Lung (tissue), 12 donors: ENCODE results near the gene PDZD2. TPM values are rescaled to one million over a fixed set of nuclear protein-coding genes. Genes with fewer than 3 reads are reported as not detected.

Experiments
- ATAC-seq: fragments of 200-7000 bp; cut with Tn5 transposase; one replicate; pipeline ENCODE4 v1.9.1; 2020; ENCODE audit warnings: moderate number of reproducible peaks; ENCODE audit not compliant: insufficient read depth, low FRiP score
- DNase-seq, 3 donors: peaks; one replicate each; pipeline ENCODE4 v3.0.0-alpha.2; 2013 to 2017
- H3K27ac ChIP-seq, 2 donors: one replicate each; pipeline ENCODE4 v1.5.1; 2013; ENCODE audit warnings: mild to moderate bottlenecking in 2 of 2, moderate library complexity in 2 of 2, control low read depth in 1 of 2, inconsistent platforms in 1 of 2, low read depth in 1 of 2, low read length in 1 of 2
- H3K27me3 ChIP-seq, 3 donors: one replicate each; pipeline ENCODE4 v1.5.1; 2013; ENCODE audit warnings: low read length in 2 of 3; ENCODE audit not compliant: control insufficient read depth in 3 of 3, insufficient read depth in 3 of 3
- H3K36me3 ChIP-seq, 4 donors: one replicate each; pipeline ENCODE4 v1.5.1; 2013; ENCODE audit warnings: low read length in 4 of 4, mild to moderate bottlenecking in 1 of 4, moderate library complexity in 1 of 4; ENCODE audit not compliant: control insufficient read depth in 4 of 4, insufficient read depth in 4 of 4
- H3K4me1 ChIP-seq, 5 donors: one replicate each; pipeline ENCODE4 v1.5.1; 2013; ENCODE audit warnings: low read length in 5 of 5, mild to moderate bottlenecking in 2 of 5, moderate library complexity in 1 of 5; ENCODE audit not compliant: control insufficient read depth in 5 of 5, insufficient read depth in 5 of 5
- H3K4me3 ChIP-seq: one replicate; pipeline ENCODE4 v1.5.1; 2013; ENCODE audit warnings: mild to moderate bottlenecking, control low read depth, moderate library complexity
- H3K9ac ChIP-seq, 2 donors: one replicate each; pipeline ENCODE4 v1.5.1; 2013; ENCODE audit warnings: low read length in 2 of 2, control low read depth in 1 of 2; ENCODE audit not compliant: insufficient read depth in 1 of 2
- H3K9me3 ChIP-seq, 4 donors: one replicate each; pipeline ENCODE4 v1.5.1; 2013; ENCODE audit warnings: low read length in 3 of 4, mild to moderate bottlenecking in 1 of 4, moderate library complexity in 1 of 4; ENCODE audit not compliant: control insufficient read depth in 4 of 4, insufficient read depth in 3 of 4
- CTCF ChIP-seq: IDR thresholded peaks from 2 replicates; pipeline ENCODE4 v1.5.1; 2012; ENCODE audit warnings: mild to moderate bottlenecking; ENCODE audit errors: control extremely low read depth, extremely low read depth
- WGBS, 2 donors: extraction: QIAGEN DNeasy Blood & Tissue Kit; methylation state at CpG; one replicate each; pipeline ENCODE4 v1.1.7; 2013; 5-methylcytosine and 5-hydroxymethylcytosine counted together
- polyA plus RNA-seq, 2 donors: library from polyadenylated mRNA; stranded (reverse); fragments of 200-250 nt; gene quantifications; one replicate each; pipeline ENCODE4 v1.2.1, GENCODE V29; 2013
- total RNA-seq, 2 donors: library from RNA; depleted of rRNA in 1 of 2; stranded (reverse); fragments of >200 nt in 1 of 2; gene quantifications; one replicate each; pipeline ENCODE4 v1.2.1, GENCODE V29; 2014 to 2021
- donor health status: control.
- donor health status: control.
- donor health status: Bipolar disorder and iron deficiency.
- donor health status: healthy.
- donor health status: DM: yes; HTN: yes; CAD: no.

Gene PDZD2
- total and polyA plus RNA-seq, 4 donors = 9.2 to 56.3 (median 24.8) TPM

- Histone ChIP-seq H3K9me3 (peaks cover 0 to 1% (median 0%) of the 10 kb centered on the region in 4 donors), H3K9ac (no peak overlapping the region), H3K27me3 (no peaks in the 10 kb centered on the region), H3K4me1 (peaks cover 0 to 18% (median 1%) of the 10 kb centered on the region in 5 donors), H3K4me3 (no peak overlapping the region), H3K36me3 (peaks cover 0 to 13% (median 6%) of the 10 kb centered on the region in 4 donors), H3K27ac (no peak overlapping the region)
- no peak for TF ChIP-seq CTCF
- 73 to 95% methylated on average over 2 of the region's 2 CpGs for WGBS, 2 donors
- ATAC-seq = no peak
- DNase-seq = no peak
These were observed 422.3 kb downstream of the PDZD2 start for GRCh38 chr5:32061236-32061635.

- no peak for ATAC-seq
- no peak for DNase-seq
- Histone ChIP-seq H3K36me3 (peaks cover 0 to 31% (median 4%) of the 10 kb centered on the region in 4 donors), H3K4me1 (peaks cover 0 to 3% (median 0%) of the 10 kb centered on the region in 5 donors), H3K9me3 (peaks cover 0 to 1% (median 0%) of the 10 kb centered on the region in 4 donors), H3K27ac (no peak overlapping the region), H3K9ac (no peak overlapping the region), H3K27me3 (no peaks in the 10 kb centered on the region), H3K4me3 (no peak overlapping the region)
- no peak for TF ChIP-seq CTCF
- 86 to 88% methylated on average over 5 of the region's 5 CpGs for WGBS, 2 donors
These were observed 427.5 kb downstream of the PDZD2 start for GRCh38 chr5:32066448-32066847.

- Histone ChIP-seq H3K9me3 (peaks cover 0 to 1% (median 0%) of the 10 kb centered on the region in 4 donors), H3K4me3 (no peak overlapping the region), H3K36me3 (peaks cover 0 to 31% (median 2%) of the 10 kb centered on the region in 4 donors), H3K27ac (no peak overlapping the region), H3K9ac (no peak overlapping the region), H3K27me3 (no peaks in the 10 kb centered on the region), H3K4me1 (peaks cover 0 to 7% (median 0%) of the 10 kb centered on the region in 5 donors)
- ATAC-seq = no peak
- peak; percentile 23 to 80 (median 74) for DNase-seq
- no peak for TF ChIP-seq CTCF
- 87 to 88% methylated on average over 5 of the region's 5 CpGs for WGBS, 2 donors
These were observed 429.0 kb downstream of the PDZD2 start for GRCh38 chr5:32067774-32068470.
